ENCODE measurements around the gene TCEANC2. TPM values are rescaled to one million over a fixed set of nuclear protein-coding genes. Genes with fewer than 3 reads are reported as not detected.
A peak's percentile ranks its signal among the peaks of the same experiment; 100 is the strongest.
"Not testable (repeated sequence)": the region's sequence is repeated elsewhere in the genome, so short reads cannot be mapped to it uniquely, and the experiment has no call there.

The TCEANC2 gene
- polyA plus RNA-seq, 1 of the 3 experiments (the other 2 are of a cell fraction): 4.7 TPM

DNA sequence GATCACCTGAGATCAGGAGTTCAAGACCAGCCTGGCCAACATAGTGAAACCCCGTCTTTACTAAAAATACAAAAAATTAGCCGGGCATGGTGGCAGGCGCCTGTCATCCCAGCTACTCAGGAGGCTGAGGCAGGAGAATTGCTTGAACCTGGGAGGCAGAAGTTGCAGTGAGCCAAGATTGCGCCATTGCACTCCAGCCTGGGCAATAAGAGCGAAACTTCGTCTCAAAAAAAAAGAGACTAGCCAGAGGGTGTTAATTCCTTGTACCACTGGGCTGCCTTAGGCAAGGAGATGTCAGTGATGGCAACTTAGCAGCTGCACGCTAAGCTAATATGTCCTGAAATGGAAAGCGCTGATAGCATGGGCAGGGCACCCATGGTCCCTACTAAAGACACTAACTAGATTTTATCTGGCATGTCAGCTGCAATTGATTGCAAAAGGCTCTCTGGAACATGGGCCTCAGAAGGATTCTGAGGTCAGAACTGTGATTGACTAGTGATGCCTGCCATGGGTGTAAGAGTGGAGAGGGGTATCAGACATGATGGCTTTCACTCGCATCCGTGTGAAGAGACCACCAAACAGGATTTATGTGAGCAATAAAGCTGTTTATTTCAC, 33.7 kb upstream of the TCEANC2 start:
- H3K4me3 ChIP-seq (ENCODE audit: low read depth in 2 of 2, low read length in 1 of 2); H3K4me1 ChIP-seq (ENCODE audit: control insufficient read depth in 1 of 2, insufficient read depth in 2 of 2, low read depth in 1 of 2, low read length in 1 of 2); H3K9me2 ChIP-seq; H2AFZ ChIP-seq (ENCODE audit: low read depth); H3K9ac ChIP-seq; H3K27ac ChIP-seq (ENCODE audit: low read depth in 2 of 2, low read length in 1 of 2); H3F3A ChIP-seq (replicated peaks; ENCODE audit: insufficient read depth); H3K27me3 ChIP-seq (ENCODE audit: insufficient read depth); H4K20me1 ChIP-seq (ENCODE audit: insufficient read depth); H3K9me3 ChIP-seq; H3K36me3 ChIP-seq (replicated peaks in 1 of 2; ENCODE audit: control insufficient read depth in 1 of 2, insufficient read depth in 2 of 2, low read length in 1 of 2); H3K4me2 ChIP-seq; H3K79me2 ChIP-seq (ENCODE audit: insufficient read depth): not testable (repeated sequence)
- peak; percentile 35; the same call in 1 of the 2 replicates for TF ChIP-seq RCOR1 (IDR thresholded peaks at IDR 0.05; ENCODE audit: low read length)
- peak; percentile 61 for TF ChIP-seq GATA2 (CRISPR knock-in tag; IDR thresholded peaks at IDR 0.05)
- CTCF ChIA-PET: interaction anchor here (1.5 kb wide), 1 partner anchor 17 kb away, joined by 4 read pairs; no protein-coding TSS in a partner anchor
- 89% methylated on average over 9 of the region's 10 CpGs for WGBS (ENCODE audit: low lambda C conversion rate)
- DNase-seq: peak; percentile 48
- POLR2A ChIA-PET: interaction anchor here (1.0 kb wide), 1 partner anchor 480 kb away, joined by 3 read pairs; no protein-coding TSS in a partner anchor

DNA sequence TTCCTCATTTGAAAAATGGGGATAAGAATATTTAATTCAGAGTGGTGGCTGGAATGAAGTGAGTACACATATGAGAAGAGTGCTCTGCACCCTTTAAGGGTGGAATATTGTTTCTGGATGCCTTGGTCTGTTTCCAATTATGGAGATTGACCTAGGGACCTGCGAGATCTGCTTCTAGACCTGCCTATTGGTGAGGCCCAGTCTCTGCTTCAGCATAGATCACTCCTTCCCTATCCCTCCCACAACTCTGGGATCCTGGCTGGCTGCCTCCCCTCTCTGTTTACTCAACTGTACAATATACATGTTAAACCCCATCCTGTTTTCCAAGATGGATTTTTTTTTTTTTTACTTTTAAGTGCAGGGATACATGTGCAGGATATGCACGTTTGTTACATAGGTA, 29.1 kb upstream of the TCEANC2 start:
- TF ChIP-seq, protein P1, sequence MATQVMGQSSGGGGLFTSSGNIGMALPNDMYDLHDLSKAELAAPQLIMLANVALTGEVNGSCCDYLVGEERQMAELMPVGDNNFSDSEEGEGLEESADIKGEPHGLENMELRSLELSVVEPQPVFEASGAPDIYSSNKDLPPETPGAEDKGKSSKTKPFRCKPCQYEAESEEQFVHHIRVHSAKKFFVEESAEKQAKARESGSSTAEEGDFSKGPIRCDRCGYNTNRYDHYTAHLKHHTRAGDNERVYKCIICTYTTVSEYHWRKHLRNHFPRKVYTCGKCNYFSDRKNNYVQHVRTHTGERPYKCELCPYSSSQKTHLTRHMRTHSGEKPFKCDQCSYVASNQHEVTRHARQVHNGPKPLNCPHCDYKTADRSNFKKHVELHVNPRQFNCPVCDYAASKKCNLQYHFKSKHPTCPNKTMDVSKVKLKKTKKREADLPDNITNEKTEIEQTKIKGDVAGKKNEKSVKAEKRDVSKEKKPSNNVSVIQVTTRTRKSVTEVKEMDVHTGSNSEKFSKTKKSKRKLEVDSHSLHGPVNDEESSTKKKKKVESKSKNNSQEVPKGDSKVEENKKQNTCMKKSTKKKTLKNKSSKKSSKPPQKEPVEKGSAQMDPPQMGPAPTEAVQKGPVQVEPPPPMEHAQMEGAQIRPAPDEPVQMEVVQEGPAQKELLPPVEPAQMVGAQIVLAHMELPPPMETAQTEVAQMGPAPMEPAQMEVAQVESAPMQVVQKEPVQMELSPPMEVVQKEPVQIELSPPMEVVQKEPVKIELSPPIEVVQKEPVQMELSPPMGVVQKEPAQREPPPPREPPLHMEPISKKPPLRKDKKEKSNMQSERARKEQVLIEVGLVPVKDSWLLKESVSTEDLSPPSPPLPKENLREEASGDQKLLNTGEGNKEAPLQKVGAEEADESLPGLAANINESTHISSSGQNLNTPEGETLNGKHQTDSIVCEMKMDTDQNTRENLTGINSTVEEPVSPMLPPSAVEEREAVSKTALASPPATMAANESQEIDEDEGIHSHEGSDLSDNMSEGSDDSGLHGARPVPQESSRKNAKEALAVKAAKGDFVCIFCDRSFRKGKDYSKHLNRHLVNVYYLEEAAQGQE (IDR thresholded peaks at IDR 0.05; ENCODE audit: low read depth, low read length): no peak
- TF ChIP-seq FOSL2 (IDR thresholded peaks at IDR 0.05; ENCODE audit: borderline replicate concordance, low read depth) (no peak), TCF12 (IDR thresholded peaks at IDR 0.05) (no peak), TEAD4 (IDR thresholded peaks at IDR 0.05; ENCODE audit: borderline replicate concordance, insufficient read depth) (no peak), RFX5 (IDR thresholded peaks at IDR 0.05; ENCODE audit: low read length) (no peak), POLR2AphosphoS5 (IDR thresholded peaks at IDR 0.05; ENCODE audit: low read depth, low read length) (no peak)
- TF ChIP-seq, protein P2, sequence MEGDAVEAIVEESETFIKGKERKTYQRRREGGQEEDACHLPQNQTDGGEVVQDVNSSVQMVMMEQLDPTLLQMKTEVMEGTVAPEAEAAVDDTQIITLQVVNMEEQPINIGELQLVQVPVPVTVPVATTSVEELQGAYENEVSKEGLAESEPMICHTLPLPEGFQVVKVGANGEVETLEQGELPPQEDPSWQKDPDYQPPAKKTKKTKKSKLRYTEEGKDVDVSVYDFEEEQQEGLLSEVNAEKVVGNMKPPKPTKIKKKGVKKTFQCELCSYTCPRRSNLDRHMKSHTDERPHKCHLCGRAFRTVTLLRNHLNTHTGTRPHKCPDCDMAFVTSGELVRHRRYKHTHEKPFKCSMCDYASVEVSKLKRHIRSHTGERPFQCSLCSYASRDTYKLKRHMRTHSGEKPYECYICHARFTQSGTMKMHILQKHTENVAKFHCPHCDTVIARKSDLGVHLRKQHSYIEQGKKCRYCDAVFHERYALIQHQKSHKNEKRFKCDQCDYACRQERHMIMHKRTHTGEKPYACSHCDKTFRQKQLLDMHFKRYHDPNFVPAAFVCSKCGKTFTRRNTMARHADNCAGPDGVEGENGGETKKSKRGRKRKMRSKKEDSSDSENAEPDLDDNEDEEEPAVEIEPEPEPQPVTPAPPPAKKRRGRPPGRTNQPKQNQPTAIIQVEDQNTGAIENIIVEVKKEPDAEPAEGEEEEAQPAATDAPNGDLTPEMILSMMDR (IDR thresholded peaks at IDR 0.05): no peak
- TF ChIP-seq, protein P3, sequence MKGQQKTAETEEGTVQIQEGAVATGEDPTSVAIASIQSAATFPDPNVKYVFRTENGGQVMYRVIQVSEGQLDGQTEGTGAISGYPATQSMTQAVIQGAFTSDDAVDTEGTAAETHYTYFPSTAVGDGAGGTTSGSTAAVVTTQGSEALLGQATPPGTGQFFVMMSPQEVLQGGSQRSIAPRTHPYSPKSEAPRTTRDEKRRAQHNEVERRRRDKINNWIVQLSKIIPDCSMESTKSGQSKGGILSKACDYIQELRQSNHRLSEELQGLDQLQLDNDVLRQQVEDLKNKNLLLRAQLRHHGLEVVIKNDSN (IDR thresholded peaks at IDR 0.05; ENCODE audit: borderline replicate concordance, low read depth): no peak
- peak; percentile 35 for DNase-seq
- H3K4me1 ChIP-seq (ENCODE audit: control insufficient read depth in 1 of 2, insufficient read depth in 2 of 2, low read depth in 1 of 2, low read length in 1 of 2): peaks cover 0 to 20% of the 10 kb centered on the region in 2 experiments; a peak in 2 of 4 replicates
- no peaks in the 10 kb centered on the region for H3K79me2 ChIP-seq (ENCODE audit: insufficient read depth)
- H3K36me3 ChIP-seq (replicated peaks in 1 of 2; ENCODE audit: control insufficient read depth in 1 of 2, insufficient read depth in 2 of 2, low read length in 1 of 2): peaks cover 0 to 3% of the 10 kb centered on the region in 2 experiments
- H3K9me3 ChIP-seq: no peaks in the 10 kb centered on the region
- no peaks in the 10 kb centered on the region for H3K27me3 ChIP-seq (ENCODE audit: insufficient read depth)
- no peak overlapping the region for H3K27ac ChIP-seq (ENCODE audit: low read depth in 2 of 2, low read length in 1 of 2)
- no peak overlapping the region for H3K9ac ChIP-seq
- 95% methylated on average over 2 of the region's 2 CpGs for WGBS (ENCODE audit: low lambda C conversion rate)
- H3K4me3 ChIP-seq (ENCODE audit: low read depth in 2 of 2, low read length in 1 of 2): no peak overlapping the region
- H4K20me1 ChIP-seq (ENCODE audit: insufficient read depth): no peaks in the 10 kb centered on the region
- no peaks in the 10 kb centered on the region for H3F3A ChIP-seq (replicated peaks; ENCODE audit: insufficient read depth)
- no peak overlapping the region for H3K4me2 ChIP-seq
- H2AFZ ChIP-seq (ENCODE audit: low read depth): no peak overlapping the region
- ChIA-PET CTCF (no interaction called here), POLR2A (no interaction called here)
- H3K9me2 ChIP-seq: no peaks in the 10 kb centered on the region

DNA sequence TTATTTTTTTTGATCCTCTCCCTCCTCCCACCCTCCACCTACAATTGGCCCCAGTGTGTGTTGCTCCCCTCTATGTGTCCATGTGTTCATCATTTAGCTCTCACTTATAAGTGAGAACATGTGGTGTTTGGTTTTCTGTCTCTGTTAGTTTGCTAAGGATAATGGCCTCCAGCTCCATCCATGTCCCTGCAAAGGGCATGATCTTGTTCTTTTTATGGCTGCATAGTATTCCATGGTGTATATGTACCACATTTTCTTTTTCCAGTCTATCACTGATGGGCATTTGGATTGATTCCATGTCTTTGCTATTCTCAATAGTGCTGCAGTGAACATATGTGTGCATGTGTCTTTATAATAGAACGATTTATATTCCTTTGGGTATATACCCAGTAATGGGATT, 28.6 kb upstream of the TCEANC2 start:
- H3K9me2 ChIP-seq; H3F3A ChIP-seq (replicated peaks; ENCODE audit: insufficient read depth); H3K4me2 ChIP-seq; DNase-seq; POLR2A ChIA-PET; H2AFZ ChIP-seq (ENCODE audit: low read depth); H3K4me3 ChIP-seq (ENCODE audit: low read depth in 2 of 2, low read length in 1 of 2); H3K79me2 ChIP-seq (ENCODE audit: insufficient read depth); H3K9ac ChIP-seq; CTCF ChIA-PET; H3K27ac ChIP-seq (ENCODE audit: low read depth in 2 of 2, low read length in 1 of 2); H3K27me3 ChIP-seq (ENCODE audit: insufficient read depth); H3K9me3 ChIP-seq; H3K36me3 ChIP-seq (replicated peaks in 1 of 2; ENCODE audit: control insufficient read depth in 1 of 2, insufficient read depth in 2 of 2, low read length in 1 of 2); H4K20me1 ChIP-seq (ENCODE audit: insufficient read depth): not testable (repeated sequence)
- H3K4me1 ChIP-seq (ENCODE audit: control insufficient read depth in 1 of 2, insufficient read depth in 2 of 2, low read depth in 1 of 2, low read length in 1 of 2): peaks cover 0 to 20% of the 10 kb centered on the region in 2 experiments; a peak in 2 of 4 replicates
- 88% methylated on average over 1 of the region's 1 CpG for WGBS (ENCODE audit: low lambda C conversion rate)

Data from SK-N-SH (cell line).